Nephron progenitor cell (in vitro differentiated cells): ENCODE measurements around the gene IQSEC2.
A peak's percentile ranks its signal among the peaks of the same experiment; 100 is the strongest.

ENCODE experiments used
- DNase-seq: peaks from one replicate; pipeline ENCODE4 v3.0.0; 2021
- H3K27ac Mint-ChIP-seq: 2 replicates; pipeline ENCODE4 v1.8.0; 2021; ENCODE audit warnings: mild to moderate bottlenecking, moderate library complexity, mixed read lengths
- H3K27me3 Mint-ChIP-seq: 2 replicates; pipeline ENCODE4 v1.8.0; 2021; ENCODE audit warnings: mild to moderate bottlenecking, low read depth, mixed read lengths; ENCODE audit not compliant: poor library complexity
- H3K36me3 Mint-ChIP-seq: 2 replicates; pipeline ENCODE4 v1.8.0; 2021; ENCODE audit warnings: low read depth, mixed read lengths
- H3K4me1 Mint-ChIP-seq: 2 replicates; pipeline ENCODE4 v1.8.0; 2021; ENCODE audit warnings: mixed read lengths
- H3K4me3 Mint-ChIP-seq: 2 replicates; pipeline ENCODE4 v1.8.0; 2021; ENCODE audit warnings: mild to moderate bottlenecking, moderate library complexity, mixed read lengths
- H3K9me3 Mint-ChIP-seq: 2 replicates; pipeline ENCODE4 v1.8.0; 2021; ENCODE audit warnings: mild to moderate bottlenecking, moderate library complexity, mixed read lengths
- CTCF ChIP-seq: fragments of 200-600 bp; sonication (generic); IDR thresholded peaks from 2 replicates; pipeline ENCODE4 v1.5.0; 2021; ENCODE audit warnings: antibody characterized with exemption

Gene IQSEC2

DNA sequence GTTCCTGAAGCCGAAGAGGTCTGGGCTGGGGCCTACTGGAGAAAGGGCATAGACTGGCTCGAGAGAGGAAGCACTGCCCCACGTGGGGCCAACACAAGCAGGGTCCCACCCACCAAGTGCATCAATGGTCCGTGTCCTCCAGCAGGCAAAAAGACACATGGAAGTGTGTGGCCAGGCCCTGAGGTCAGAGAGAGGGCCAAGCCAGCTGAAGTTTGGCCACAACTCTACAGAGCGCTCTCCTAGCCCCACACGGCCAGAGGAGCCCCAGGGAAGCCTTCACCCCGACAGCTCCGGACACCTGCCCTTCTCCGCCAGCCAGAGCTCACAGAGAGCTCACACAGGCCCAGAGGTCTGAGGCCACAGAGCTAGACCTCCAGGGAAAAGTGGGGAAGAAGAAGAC lies 47.8 kb downstream of the IQSEC2 start:
- Mint-ChIP-seq H3K4me3 (no peak overlapping the region), H3K4me1 (no peaks in the 10 kb centered on the region), H3K27ac (no peak overlapping the region), H3K9me3 (peaks cover 49% of the 10 kb centered on the region), H3K27me3 (peaks cover 9% of the 10 kb centered on the region), H3K36me3 (peaks cover under 1% of the 10 kb centered on the region)
- no peak for DNase-seq
- TF ChIP-seq CTCF, result no peak

DNA sequence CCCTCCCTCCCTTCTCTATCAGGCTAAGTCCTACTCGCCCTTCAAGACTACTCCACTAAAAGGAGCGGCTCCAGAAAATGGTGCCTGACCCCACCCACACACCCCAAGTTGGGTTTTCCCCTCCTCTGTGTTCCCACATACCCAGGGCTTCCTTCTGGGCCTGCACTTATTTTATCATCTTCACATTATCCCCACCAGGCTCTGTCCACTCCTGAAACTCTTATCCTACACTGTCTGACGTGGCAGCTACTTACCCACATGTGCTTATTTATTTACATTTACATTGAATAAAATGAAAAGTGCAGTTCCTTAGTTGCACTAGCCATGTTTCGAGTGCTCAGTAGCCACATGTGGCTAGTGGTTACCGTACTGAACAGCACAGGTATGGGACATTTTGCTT lies 51.3 kb downstream of the IQSEC2 start:
- H3K4me3 Mint-ChIP-seq, result no peak overlapping the region
- TF ChIP-seq CTCF, result no peak
- no peaks in the 10 kb centered on the region for H3K4me1 Mint-ChIP-seq
- no peak for DNase-seq
- peaks cover 15% of the 10 kb centered on the region for H3K27me3 Mint-ChIP-seq
- peaks cover 55% of the 10 kb centered on the region for H3K9me3 Mint-ChIP-seq
- no peaks in the 10 kb centered on the region for H3K36me3 Mint-ChIP-seq
- no peak overlapping the region for H3K27ac Mint-ChIP-seq

DNA sequence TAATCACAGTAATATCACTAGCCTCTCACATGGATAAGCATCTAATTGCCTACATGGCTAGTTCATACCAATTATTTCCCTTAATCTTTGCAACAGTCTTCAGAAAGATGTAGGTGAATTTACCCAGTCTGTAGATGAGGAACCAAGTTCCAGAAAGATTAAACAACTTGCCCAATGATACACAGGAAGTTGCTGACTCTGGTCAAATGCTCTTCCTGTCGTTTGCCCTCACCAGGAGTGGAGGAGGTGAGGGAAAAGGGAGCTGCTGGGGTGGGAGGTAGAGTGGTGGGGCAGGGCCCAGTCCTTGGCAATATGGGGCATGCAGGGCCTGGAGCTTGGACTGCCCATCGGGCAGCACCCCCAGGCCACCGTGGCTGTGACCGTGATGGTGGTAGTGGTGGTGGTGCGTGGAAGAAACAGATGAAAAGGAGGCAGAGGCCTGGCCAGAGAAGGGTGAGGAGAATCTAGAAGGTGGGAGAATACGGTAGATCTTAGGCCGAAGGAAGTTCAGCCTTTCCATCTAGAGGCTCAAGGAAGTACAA lies 54.1 kb downstream of the IQSEC2 start:
- H3K27me3 Mint-ChIP-seq, result peaks cover 17% of the 10 kb centered on the region
- H3K27ac Mint-ChIP-seq, result no peak overlapping the region
- no peak for TF ChIP-seq CTCF
- H3K9me3 Mint-ChIP-seq, result peaks cover 66% of the 10 kb centered on the region
- H3K36me3 Mint-ChIP-seq, result no peaks in the 10 kb centered on the region
- DNase-seq, result no peak
- H3K4me1 Mint-ChIP-seq, result peaks cover 20% of the 10 kb centered on the region
- H3K4me3 Mint-ChIP-seq, result no peak overlapping the region

DNA sequence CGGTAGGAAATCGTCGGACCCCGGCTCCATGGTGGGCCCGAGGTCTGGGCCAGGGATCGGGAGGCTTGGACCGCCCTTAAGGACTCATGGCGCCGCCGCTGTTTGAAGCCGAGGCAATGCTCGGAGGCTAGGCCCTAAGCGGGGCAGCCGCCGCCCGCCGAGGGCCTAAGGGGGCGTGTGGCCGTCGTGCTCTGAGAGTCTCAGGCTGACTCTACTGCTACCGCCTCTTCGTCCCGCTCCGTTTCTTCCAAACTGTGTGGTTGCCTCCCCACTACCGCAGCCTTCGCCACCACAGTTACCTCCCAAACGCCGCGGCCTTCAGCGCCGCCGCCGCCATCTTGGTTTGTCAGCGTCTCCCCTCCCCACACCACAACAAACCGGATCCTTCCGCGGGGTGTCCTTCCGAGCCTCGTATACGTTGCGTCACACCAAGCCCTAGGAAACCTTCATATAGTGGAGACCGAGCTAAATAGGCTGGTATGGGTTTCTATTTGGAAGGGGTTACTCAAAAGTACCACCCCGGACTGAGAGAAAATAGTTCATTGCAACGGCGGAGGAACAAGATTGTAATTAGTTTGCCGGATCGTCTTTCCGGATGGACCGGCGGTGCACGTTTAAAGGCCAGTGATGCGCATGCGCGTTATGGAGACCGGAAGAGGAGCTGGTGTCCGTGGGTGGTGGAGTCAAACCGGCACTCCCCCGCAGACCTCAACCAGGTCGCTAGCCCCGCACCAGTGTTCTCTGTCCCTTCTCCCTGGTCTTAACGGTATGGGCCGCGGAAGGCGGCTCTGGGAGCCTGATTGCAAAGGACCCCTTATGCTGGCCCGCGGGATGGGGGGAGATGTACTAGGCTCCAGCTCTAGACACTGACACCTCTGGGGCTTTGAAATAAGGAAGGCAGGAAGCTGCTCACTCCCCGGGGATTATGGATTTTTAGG lies 56.3 kb downstream of the IQSEC2 start, which contains the start of gene KDM5C:
KDM5C (minus strand) TSS at position 348 of the 938 bp plus-strand sequence; CDS start at position 30, 318 bp downstream.
- H3K27ac Mint-ChIP-seq, result peak within 1 kb of the TSS; percentile 100
- H3K27me3 Mint-ChIP-seq, result peaks cover 17% of the 10 kb centered on the region
- no peak for TF ChIP-seq CTCF
- H3K4me1 Mint-ChIP-seq, result peaks cover 25% of the 10 kb centered on the region
- peak within 1 kb of the TSS; percentile 97 for H3K4me3 Mint-ChIP-seq
- peaks cover 7% of the 10 kb centered on the region for H3K36me3 Mint-ChIP-seq
- H3K9me3 Mint-ChIP-seq, result peaks cover 56% of the 10 kb centered on the region
- DNase-seq, result peak; percentile 85

GRCh38 chrX:53223955-53224859 lies 57.2 kb downstream of the IQSEC2 start:
- DNase-seq, result peak; percentile 30
- H3K4me3 Mint-ChIP-seq, result peak overlapping the region; percentile 97
- peaks cover 55% of the 10 kb centered on the region for H3K9me3 Mint-ChIP-seq

More at GRCh38 chrX:53223955-53224859, 57.2 kb downstream of the IQSEC2 start:
- TF ChIP-seq CTCF, result no peak
- peaks cover 25% of the 10 kb centered on the region for H3K4me1 Mint-ChIP-seq
- H3K36me3 Mint-ChIP-seq, result peaks cover 16% of the 10 kb centered on the region
- H3K27me3 Mint-ChIP-seq, result peaks cover 10% of the 10 kb centered on the region
- H3K27ac Mint-ChIP-seq, result peak overlapping the region; percentile 100
